Activated naive CD8-positive, alpha-beta T cell treated with anti-CD3 and anti-CD28 coated beads, Interleukin-2, amount 50 U/mL, for 16 hours (primary cell): ENCODE results near the gene GTF3A.
"Not testable (repeated sequence)": the region's sequence is repeated elsewhere in the genome, so short reads cannot be mapped to it uniquely, and the experiment has no call there.

Experiments used
- DNase-seq: peaks from one replicate; pipeline ENCODE4 v3.0.0-alpha.2; 2020; ENCODE audit warnings: low read depth, low spot score

The GTF3A gene

GRCh38 chr13:27424246-27425157, at the start of gene GTF3A:
TSS of gene GTF3A (plus strand) at chr13:27424619.
- peak; percentile 65 for DNase-seq

GRCh38 chr13:27374650-27375049, 49.8 kb upstream of the GTF3A start:
- DNase-seq = peak; percentile 6

GRCh38 chr13:27375686-27376326, 48.6 kb upstream of the GTF3A start:
- DNase-seq = peak; percentile 22

- DNase-seq = no peak
These were observed 45.3 kb upstream of the GTF3A start for GRCh38 chr13:27379126-27379525.

- DNase-seq = peak; percentile 5
These were observed 44.5 kb upstream of the GTF3A start for GRCh38 chr13:27379694-27380641.

- no peak for DNase-seq
These were observed 42.8 kb upstream of the GTF3A start for GRCh38 chr13:27381601-27382000.

- no peak for DNase-seq
These were observed 41.1 kb upstream of the GTF3A start for GRCh38 chr13:27383104-27383921.

GRCh38 chr13:27384285-27384684, 40.1 kb upstream of the GTF3A start:
- no peak for DNase-seq

- DNase-seq = no peak
These were observed 36.2 kb upstream of the GTF3A start for GRCh38 chr13:27388241-27388640.

GRCh38 chr13:27389891-27390290, 34.5 kb upstream of the GTF3A start:
- no peak for DNase-seq

- DNase-seq = no peak
These were observed 32.9 kb upstream of the GTF3A start for GRCh38 chr13:27391471-27391870.

- DNase-seq = no peak
These were observed 31.3 kb upstream of the GTF3A start for GRCh38 chr13:27393101-27393500.

- no peak for DNase-seq
These were observed 29.4 kb upstream of the GTF3A start for GRCh38 chr13:27395007-27395510.

- DNase-seq = no peak
These were observed 28.1 kb upstream of the GTF3A start for GRCh38 chr13:27396252-27396846.

GRCh38 chr13:27398360-27398759, 26.1 kb upstream of the GTF3A start:
- DNase-seq = no peak

- not testable (repeated sequence) for DNase-seq
These were observed 24.0 kb upstream of the GTF3A start for GRCh38 chr13:27400405-27400804.

GRCh38 chr13:27401210-27401609, 23.2 kb upstream of the GTF3A start:
- no peak for DNase-seq

GRCh38 chr13:27403203-27403678, 21.2 kb upstream of the GTF3A start:
- no peak for DNase-seq

GRCh38 chr13:27403727-27404385, 20.6 kb upstream of the GTF3A start:
- no peak for DNase-seq

- no peak for DNase-seq
These were observed 19.7 kb upstream of the GTF3A start for GRCh38 chr13:27404680-27405079.
